ENCODE data around the gene PARD6B. TPM values are rescaled to one million over a fixed set of nuclear protein-coding genes. Genes with fewer than 3 reads are reported as not detected.

Gene PARD6B
- total and polyA plus RNA-seq, 2 of the 13 experiments (the other 11 are each of a cell fraction or from before 2014, with no cell fraction given), result 6.9 to 22.2 TPM

DNA sequence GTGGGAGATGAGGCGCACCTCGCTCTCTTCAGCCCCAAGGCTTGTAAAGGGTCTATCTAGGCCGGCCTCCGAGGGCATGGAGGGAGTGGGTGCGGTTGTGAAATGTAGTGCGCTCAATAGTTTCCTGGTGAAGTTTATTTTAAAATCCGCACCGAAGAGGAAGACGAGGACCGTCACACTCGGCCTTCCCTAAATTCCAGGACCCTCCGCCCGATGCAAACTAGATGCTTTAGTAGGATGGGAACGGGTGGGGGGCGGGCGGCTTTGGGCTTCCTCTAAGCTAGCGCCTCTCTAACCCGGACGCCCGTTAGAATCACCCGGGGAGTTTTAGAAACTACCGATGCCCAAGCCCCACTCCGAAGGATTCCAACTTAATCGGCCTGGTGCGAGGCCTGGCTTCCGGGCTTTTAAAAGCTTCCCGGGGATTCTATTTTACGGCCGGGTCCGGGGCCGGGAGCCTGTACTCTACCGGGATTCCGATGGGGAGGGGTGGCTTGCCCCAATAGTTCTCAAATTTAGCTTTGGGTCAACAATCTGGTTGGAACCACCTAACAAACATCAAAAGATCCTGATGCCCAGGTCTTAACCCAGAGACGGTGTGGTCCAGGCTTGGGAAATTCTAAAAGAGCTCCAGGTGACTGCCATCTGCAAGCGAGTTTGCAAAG, 62.9 kb downstream of the PARD6B start:
- H3K27me3 ChIP-seq (ENCODE audit: control insufficient read depth in 1 of 2, insufficient read depth in 2 of 2, low read length in 2 of 2), result no peaks in the 10 kb centered on the region
- CTCF ChIA-PET (ENCODE audit: low intra/inter-chr PET ratio, low total read pairs), result interaction anchor here (2.0 to 3.3 kb wide), 4 partner anchors 24 to 513 kb away, joined by 8 to 62 read pairs (median 15); partner anchors contain the start of gene ADNP
- WGBS (ENCODE audit: low lambda C conversion rate), result 55% methylated on average over 33 of the region's 35 CpGs
- peak overlapping the region; percentile 90 for H3K4me2 ChIP-seq (ENCODE audit: low read depth, low read length)
- DNase-seq (ENCODE audit: low spot score) (no peak), FAIRE-seq (no peak), ATAC-seq (no peak; the same call in 2 of the 3 replicates)
- H3K79me2 ChIP-seq (ENCODE audit: insufficient read depth, low read length), result no peaks in the 10 kb centered on the region
- H3K27ac ChIP-seq (ENCODE audit: extremely low read length, insufficient read depth, low read length), result no peak overlapping the region
- in situ Hi-C loops (cut with HindIII; ENCODE audit: extremely low pct_ligation_motif_present, low pct_unique_long_range_greater_than_20kb) (loop anchor here (10.0 to 25.0 kb wide), 2 partner anchors 140 to 518 kb away; partner anchors contain the start of gene ADNP), intact Hi-C loops (cut with micrococcal nuclease; ENCODE audit: unreplicated experiment) (loop anchor here (5.0 kb wide), 2 partner anchors 188 to 513 kb away; no protein-coding TSS in a partner anchor)
- H2AFZ ChIP-seq (ENCODE audit: low read length), result no peak overlapping the region
- no TSS peak for BruUV-seq (replicated peaks)
- no peaks in the 10 kb centered on the region for H3K9me3 ChIP-seq (ENCODE audit: low read length)
- no peak overlapping the region for H3K9ac ChIP-seq (ENCODE audit: insufficient read depth, low read depth, low read length)
- peaks cover 44% of the 10 kb centered on the region for H3K4me1 ChIP-seq (ENCODE audit: insufficient read depth, low read length)
- H3K4me3 ChIP-seq (replicated peaks in 1 of 3; ENCODE audit: insufficient read depth in 1 of 3, low read depth in 2 of 3, low read length in 3 of 3), result peak overlapping the region in 2 of 3 experiments; percentile 31 to 94; a peak in 3 of 6 replicates
- no peaks in the 10 kb centered on the region for H4K20me1 ChIP-seq (ENCODE audit: insufficient read depth, low read length)
- POLR2A ChIA-PET, result interaction anchor here (0.6 to 2.9 kb wide), 10 partner anchors 9 to 193 kb away, joined by 3 to 29 read pairs (median 4); partner anchors contain the start of genes ADNP, DPM1 and MOCS3
- no peaks in the 10 kb centered on the region for H3K36me3 ChIP-seq (replicated peaks in 1 of 2; ENCODE audit: control insufficient read depth in 1 of 2, insufficient read depth in 2 of 2, low read length in 2 of 2)
- TF ChIP-seq, protein P1, sequence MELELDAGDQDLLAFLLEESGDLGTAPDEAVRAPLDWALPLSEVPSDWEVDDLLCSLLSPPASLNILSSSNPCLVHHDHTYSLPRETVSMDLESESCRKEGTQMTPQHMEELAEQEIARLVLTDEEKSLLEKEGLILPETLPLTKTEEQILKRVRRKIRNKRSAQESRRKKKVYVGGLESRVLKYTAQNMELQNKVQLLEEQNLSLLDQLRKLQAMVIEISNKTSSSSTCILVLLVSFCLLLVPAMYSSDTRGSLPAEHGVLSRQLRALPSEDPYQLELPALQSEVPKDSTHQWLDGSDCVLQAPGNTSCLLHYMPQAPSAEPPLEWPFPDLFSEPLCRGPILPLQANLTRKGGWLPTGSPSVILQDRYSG (CRISPR knock-in tag; IDR thresholded peaks at IDR 0.05), result 0 out of 2 replicates have a peak, but pooled peaks have one; percentile 7
- TF ChIP-seq TEAD2 (CRISPR knock-in tag; IDR thresholded peaks at IDR 0.05) (no peak), SIN3B (IDR thresholded peaks at IDR 0.05; ENCODE audit: low read length) (no peak), FUBP1 (CRISPR knock-in tag; IDR thresholded peaks at IDR 0.05; ENCODE audit: borderline replicate concordance) (no peak), DMTF1 (CRISPR knock-in tag; IDR thresholded peaks at IDR 0.05) (no peak), ZNF124 (CRISPR knock-in tag; IDR thresholded peaks at IDR 0.05) (no peak), PHF5A (CRISPR knock-in tag; IDR thresholded peaks at IDR 0.05; ENCODE audit: low read depth, unreplicated experiment) (no peak), E2F2 (CRISPR knock-in tag; IDR thresholded peaks at IDR 0.05; ENCODE audit: borderline replicate concordance) (no peak), MYNN (CRISPR knock-in tag; IDR thresholded peaks at IDR 0.05; ENCODE audit: low read depth) (0 out of 2 replicates have a peak, but pooled peaks have one; percentile 7), ZNF501 (CRISPR knock-in tag; IDR thresholded peaks at IDR 0.05) (no peak), ZNF264 (CRISPR knock-in tag; IDR thresholded peaks at IDR 0.05) (no peak), SP4 (CRISPR knock-in tag; IDR thresholded peaks at IDR 0.05) (no peak), SKI (IDR thresholded peaks at IDR 0.05; ENCODE audit: partially characterized antibody) (no peak)

Measured in HepG2 (cell line).